CD4-positive, CD25-positive, alpha-beta regulatory T cell (primary cell): ENCODE measurements around the gene TRIM65. TPM values are rescaled to one million over a fixed set of nuclear protein-coding genes. Genes with fewer than 3 reads are reported as not detected.
A peak's percentile ranks its signal among the peaks of the same experiment; 100 is the strongest.

Experiments
- ATAC-seq, 2 donors: fragments of 150-1000 bp; cut with Tn5 transposase; one replicate each; pipeline ENCODE4 v1.10.0; 2021; ENCODE audit warnings: low read depth in 2 of 2, moderate number of reproducible peaks in 2 of 2, moderate library complexity in 1 of 2
- DNase-seq, 3 donors: peaks; one replicate each; pipeline versions ENCODE4 v3.0.0 to v3.0.0-alpha.2; 2012 to 2022; ENCODE audit warnings: mixed read lengths in 1 of 3
- H3K27ac ChIP-seq: one replicate; pipeline ENCODE4 v1.7.0; 2013; ENCODE audit warnings: mild to moderate bottlenecking, low read length; ENCODE audit not compliant: insufficient read depth, poor library complexity, severe bottlenecking
- H3K27me3 ChIP-seq: one replicate; pipeline ENCODE4 v1.7.0; 2013; ENCODE audit warnings: low read length; ENCODE audit not compliant: control insufficient read depth, insufficient read depth
- H3K36me3 ChIP-seq: one replicate; pipeline ENCODE4 v1.7.0; 2013; ENCODE audit warnings: mild to moderate bottlenecking, low read length, moderate library complexity; ENCODE audit not compliant: control insufficient read depth, insufficient read depth
- H3K4me1 ChIP-seq: 2 replicates; pipeline ENCODE4 v1.7.0; 2013; ENCODE audit warnings: mild to moderate bottlenecking, low read length; ENCODE audit not compliant: insufficient read depth, control insufficient read depth, poor library complexity, severe bottlenecking
- H3K4me3 ChIP-seq: one replicate; pipeline ENCODE4 v1.7.0; 2013; ENCODE audit warnings: low read depth, mild to moderate bottlenecking, low read length, moderate library complexity
- H3K9me3 ChIP-seq, 2 experiments: 1 replicate in 1 of 2; 2 replicates in 1 of 2; pipeline ENCODE4 v1.7.0; 2013; ENCODE audit warnings: low read length in 2 of 2, mild to moderate bottlenecking in 1 of 2, moderate library complexity in 1 of 2; ENCODE audit not compliant: control insufficient read depth in 2 of 2
- H3K27ac Mint-ChIP-seq, 3 donors: one replicate each; pipeline ENCODE4 v1.8.0; 2020 to 2022; ENCODE audit warnings: mild to moderate bottlenecking in 3 of 3, mixed read lengths in 3 of 3, moderate library complexity in 2 of 3
- H3K27me3 Mint-ChIP-seq: one replicate; pipeline ENCODE4 v1.8.0; 2022; ENCODE audit warnings: mild to moderate bottlenecking, mixed read lengths
- H3K36me3 Mint-ChIP-seq: one replicate; pipeline ENCODE4 v1.8.0; 2020; ENCODE audit warnings: mixed read lengths
- H3K4me1 Mint-ChIP-seq, 4 donors: one replicate each; pipeline ENCODE4 v1.8.0; 2020 to 2022; ENCODE audit warnings: mixed read lengths in 4 of 4, mild to moderate bottlenecking in 1 of 4
- H3K4me3 Mint-ChIP-seq, 4 donors: one replicate each; pipeline ENCODE4 v1.8.0; 2020 to 2022; ENCODE audit warnings: mild to moderate bottlenecking in 4 of 4, mixed read lengths in 4 of 4, moderate library complexity in 3 of 4
- H3K9me3 Mint-ChIP-seq, 7 donors: one replicate each; pipeline ENCODE4 v1.8.0; 2020 to 2022; ENCODE audit warnings: mixed read lengths in 7 of 7, mild to moderate bottlenecking in 3 of 7, moderate library complexity in 2 of 7
- polyA plus RNA-seq, 4 donors: library from polyadenylated mRNA; unstranded; fragments of 300-500 nt; fragmentation: Illumina TruSeq; gene quantifications; one replicate each; pipeline ENCODE4 v1.2.3, GENCODE V29; 2021
- total RNA-seq: library from RNA; stranded (reverse); gene quantifications from one replicate; pipeline ENCODE4 v1.2.3, GENCODE V29; 2022

TRIM65 gene
- total and polyA plus RNA-seq, 5 donors from 2014 or later, result 16.9 to 24.3 (median 19.9) TPM

DNA sequence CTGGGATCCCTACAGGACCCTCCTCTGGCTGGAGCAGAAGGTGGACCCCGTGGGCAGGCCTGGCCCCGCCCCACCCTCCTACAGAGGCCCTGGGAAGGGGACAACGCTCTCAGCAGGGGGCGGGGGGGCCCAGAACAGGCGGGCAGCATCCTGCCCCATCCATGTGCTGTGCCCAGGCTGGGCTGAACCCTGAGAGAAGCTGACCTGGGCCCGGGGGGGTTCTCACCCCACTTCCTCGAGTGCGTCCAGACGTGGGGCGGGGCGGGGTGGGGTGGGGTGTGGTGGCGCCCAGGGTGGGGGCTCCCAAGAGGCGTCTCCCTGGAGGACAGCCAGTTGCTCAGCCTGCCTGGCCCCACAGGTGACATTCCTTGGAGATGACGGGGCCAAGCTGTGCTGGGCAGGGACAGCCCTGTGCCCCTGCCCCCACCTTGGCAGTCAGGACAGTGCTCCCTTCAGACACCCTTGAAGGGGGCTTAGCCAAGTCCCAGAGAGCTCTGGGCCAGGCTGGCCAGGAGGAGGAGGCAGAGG lies 52.2 kb downstream of the TRIM65 start:
- Histone ChIP-seq H3K9me3 (no peaks in the 10 kb centered on the region), H3K4me1 (peaks cover 43% of the 10 kb centered on the region), H3K27me3 (no peaks in the 10 kb centered on the region), H3K27ac (peak overlapping the region; percentile 91), H3K4me3 (peak overlapping the region; percentile 41), H3K36me3 (peaks cover 54% of the 10 kb centered on the region)
- Mint-ChIP-seq H3K27me3 (no peaks in the 10 kb centered on the region), H3K4me1 (peaks cover 3 to 37% (median 10%) of the 10 kb centered on the region in 4 donors), H3K9me3 (no peaks in the 10 kb centered on the region), H3K27ac (peak overlapping the region in 2 of 3 donors; percentile 91 to 98), H3K4me3 (peak overlapping the region; percentile 91 to 96 (median 94)), H3K36me3 (peaks cover 11% of the 10 kb centered on the region)
- peak in 1 of 2 donors; percentile 2 for ATAC-seq
- peak in 1 of 3 donors; percentile 54 for DNase-seq

DNA sequence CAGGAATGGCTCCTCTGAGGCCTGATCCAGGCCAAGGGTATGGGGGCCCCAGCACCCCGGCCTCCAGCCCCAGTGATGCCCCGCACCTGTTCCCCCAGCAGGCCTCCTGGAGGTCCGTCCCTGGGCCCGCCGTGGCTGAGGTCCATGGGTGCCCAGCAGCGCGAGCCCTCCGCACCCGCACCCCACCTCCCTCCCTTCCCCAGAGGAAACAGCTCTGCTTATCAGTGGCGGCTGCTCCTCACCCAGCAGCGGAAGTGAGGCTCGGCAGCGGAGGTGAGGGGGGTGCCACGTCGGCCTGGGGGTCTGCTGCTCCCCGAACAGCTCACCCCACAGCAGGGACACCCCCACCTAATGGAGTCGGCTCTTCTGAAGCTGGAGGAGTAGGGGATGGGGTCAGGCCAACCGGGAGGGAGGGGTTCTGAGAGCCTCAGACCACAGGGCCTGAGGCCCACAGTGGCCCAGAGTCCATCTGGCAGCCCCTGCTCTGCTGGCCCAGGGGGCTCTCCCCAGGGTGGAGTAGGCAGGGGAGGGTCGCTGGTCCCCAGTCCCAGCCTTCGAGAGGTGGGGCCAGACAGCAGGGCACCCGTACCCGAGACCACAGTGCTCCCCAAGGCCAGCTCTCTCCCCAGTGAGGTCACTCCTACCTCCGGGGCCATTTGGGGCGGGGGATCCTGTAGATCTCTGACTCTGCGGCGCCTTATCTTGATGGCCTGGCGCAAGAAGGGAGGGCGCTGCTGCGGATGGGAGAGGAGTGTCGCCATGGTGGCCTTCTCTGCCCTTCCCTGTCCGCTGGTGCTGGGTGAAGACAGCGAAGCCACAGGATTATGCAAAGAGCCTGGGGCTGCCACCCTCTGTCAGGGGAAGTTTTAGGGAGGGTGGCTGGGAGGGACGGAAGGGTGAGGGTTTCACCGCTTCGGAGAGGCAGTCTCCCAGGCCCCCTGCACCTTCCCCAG lies 52.9 kb downstream of the TRIM65 start, which contains the start of gene UNC13D:
Gene UNC13D, minus strand, starts transcription at position 828 of the 953 bp plus-strand sequence. Its CDS starts 67 bp downstream, at position 761.
- H3K4me3 Mint-ChIP-seq, result peak within 1 kb of the TSS; percentile 91 to 96 (median 94)
- no peaks in the 10 kb centered on the region for H3K9me3 ChIP-seq
- DNase-seq (peak; percentile 52 to 78 (median 71)), ATAC-seq (peak; percentile 76 to 79)
- H3K27me3 Mint-ChIP-seq, result no peaks in the 10 kb centered on the region
- H3K4me1 Mint-ChIP-seq, result peaks cover 3 to 38% (median 8%) of the 10 kb centered on the region in 4 donors
- peaks cover 51% of the 10 kb centered on the region for H3K36me3 ChIP-seq
- peak within 1 kb of the TSS; percentile 91 to 98 (median 97) for H3K27ac Mint-ChIP-seq
- peak within 1 kb of the TSS; percentile 91 for H3K27ac ChIP-seq
- peaks cover 7% of the 10 kb centered on the region for H3K36me3 Mint-ChIP-seq
- peak within 1 kb of the TSS; percentile 69 for H3K4me3 ChIP-seq
- no peaks in the 10 kb centered on the region for H3K9me3 Mint-ChIP-seq
- H3K27me3 ChIP-seq, result no peaks in the 10 kb centered on the region
- H3K4me1 ChIP-seq, result peaks cover 42% of the 10 kb centered on the region

DNA sequence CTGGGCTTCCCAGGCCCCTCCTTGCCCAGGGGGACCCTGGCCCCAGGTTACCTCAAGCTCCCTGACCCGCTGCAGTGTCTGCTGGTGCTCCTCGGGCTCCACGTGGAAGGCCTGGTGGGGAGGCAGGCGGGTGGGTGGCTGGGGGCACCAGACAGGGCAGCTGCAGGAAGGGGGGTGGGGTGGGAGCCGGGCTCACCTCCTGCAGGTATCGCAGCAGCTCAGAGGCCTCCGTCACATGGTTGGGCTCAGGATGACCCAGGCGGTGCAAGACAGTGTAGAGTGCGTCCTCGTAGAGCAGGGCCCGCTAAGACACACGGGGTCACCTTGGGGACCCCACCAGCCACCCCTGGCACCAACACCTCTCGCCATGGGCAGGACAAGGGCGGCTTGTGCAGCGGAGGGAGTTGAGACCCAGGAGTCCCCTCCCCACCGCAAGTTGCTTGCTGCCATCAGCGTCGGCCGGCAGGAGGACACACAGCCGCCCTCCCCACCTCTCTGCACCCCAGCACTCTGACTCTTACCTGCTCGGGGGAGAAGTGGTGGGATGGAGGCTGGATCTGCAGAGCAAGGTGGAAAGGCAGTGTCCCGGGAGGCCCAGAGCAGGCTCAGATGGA lies 53.7 kb downstream of the TRIM65 start:
- ATAC-seq (peak; percentile 25 to 36), DNase-seq (peak in 2 of 3 donors; percentile 15 to 69)
- H3K9me3 Mint-ChIP-seq, result no peaks in the 10 kb centered on the region
- H3K36me3 ChIP-seq, result peaks cover 47% of the 10 kb centered on the region
- peaks cover 39% of the 10 kb centered on the region for H3K4me1 ChIP-seq
- H3K27ac Mint-ChIP-seq, result peak overlapping the region; percentile 87 to 97 (median 91)
- peak overlapping the region; percentile 91 to 96 (median 94) for H3K4me3 Mint-ChIP-seq
- H3K27me3 ChIP-seq, result no peaks in the 10 kb centered on the region
- no peaks in the 10 kb centered on the region for H3K27me3 Mint-ChIP-seq
- H3K27ac ChIP-seq, result peak overlapping the region; percentile 91
- no peaks in the 10 kb centered on the region for H3K9me3 ChIP-seq
- H3K36me3 Mint-ChIP-seq, result no peaks in the 10 kb centered on the region
- peaks cover 0 to 34% (median 2%) of the 10 kb centered on the region in 4 donors for H3K4me1 Mint-ChIP-seq
- H3K4me3 ChIP-seq, result peak overlapping the region; percentile 69

DNA sequence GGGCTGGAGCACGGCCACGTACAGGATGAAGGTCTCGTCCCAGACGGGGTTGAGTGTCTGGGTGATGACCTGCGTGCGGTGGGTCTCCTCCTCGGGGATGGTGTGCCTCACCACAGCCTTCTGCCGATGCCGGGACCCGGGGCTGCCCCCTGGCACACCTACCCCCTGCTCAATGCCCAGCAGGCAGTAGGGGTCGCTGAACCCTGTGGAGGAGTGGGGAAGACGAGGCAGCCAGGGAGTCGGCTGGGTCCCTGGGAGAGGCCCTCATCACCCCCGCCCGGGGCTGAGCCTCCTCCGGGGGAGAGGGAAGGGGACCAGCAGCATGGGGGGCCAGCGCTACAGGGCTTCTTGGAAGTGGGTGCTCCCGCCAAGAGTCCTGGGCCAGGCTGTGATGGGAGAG lies 54.3 kb downstream of the TRIM65 start:
- ATAC-seq (no peak), DNase-seq (no peak)
- Histone ChIP-seq H3K27ac (peak overlapping the region; percentile 91), H3K4me1 (peaks cover 39% of the 10 kb centered on the region), H3K9me3 (no peaks in the 10 kb centered on the region), H3K36me3 (peaks cover 46% of the 10 kb centered on the region), H3K27me3 (no peaks in the 10 kb centered on the region), H3K4me3 (peak overlapping the region; percentile 42)
- Mint-ChIP-seq H3K27ac (peak overlapping the region in 2 of 3 donors; percentile 42 to 56), H3K4me3 (peak overlapping the region; percentile 44 to 94 (median 88)), H3K36me3 (no peaks in the 10 kb centered on the region), H3K9me3 (no peaks in the 10 kb centered on the region), H3K27me3 (no peaks in the 10 kb centered on the region), H3K4me1 (peaks cover 0 to 34% (median 0%) of the 10 kb centered on the region in 4 donors)

DNA sequence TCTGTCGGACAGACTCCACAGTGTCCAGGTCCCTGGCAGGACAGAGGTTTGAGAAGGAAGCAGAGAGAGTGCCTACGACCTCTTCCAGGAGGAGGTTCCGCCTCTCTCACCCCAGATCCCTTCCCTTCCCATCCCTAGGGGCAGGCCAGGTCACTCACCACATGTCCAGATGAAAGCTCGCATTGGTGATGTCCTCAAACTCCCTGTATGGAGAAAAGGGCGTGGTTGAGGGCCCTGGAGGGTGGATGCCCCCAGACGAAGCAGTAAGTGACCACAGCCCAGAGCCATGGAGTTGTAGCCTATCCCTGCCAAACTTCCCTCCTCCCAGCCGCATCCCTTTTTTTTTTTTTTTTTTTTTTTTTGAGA lies 56.0 kb downstream of the TRIM65 start:
- no peaks in the 10 kb centered on the region for H3K27me3 Mint-ChIP-seq
- H3K27ac ChIP-seq, result no peak overlapping the region
- no peaks in the 10 kb centered on the region for H3K9me3 Mint-ChIP-seq
- peak overlapping the region in 2 of 4 donors; percentile 33 to 54 for H3K4me3 Mint-ChIP-seq
- H3K9me3 ChIP-seq, result no peaks in the 10 kb centered on the region
- H3K36me3 ChIP-seq, result peaks cover 45% of the 10 kb centered on the region
- peaks cover 0 to 32% (median 0%) of the 10 kb centered on the region in 4 donors for H3K4me1 Mint-ChIP-seq
- H3K27me3 ChIP-seq, result no peaks in the 10 kb centered on the region
- H3K4me3 ChIP-seq, result no peak overlapping the region
- H3K27ac Mint-ChIP-seq, result peak overlapping the region in 1 of 3 donors; percentile 36
- no peak for DNase-seq
- peaks cover 39% of the 10 kb centered on the region for H3K4me1 ChIP-seq
- H3K36me3 Mint-ChIP-seq, result no peaks in the 10 kb centered on the region
- no peak for ATAC-seq

DNA sequence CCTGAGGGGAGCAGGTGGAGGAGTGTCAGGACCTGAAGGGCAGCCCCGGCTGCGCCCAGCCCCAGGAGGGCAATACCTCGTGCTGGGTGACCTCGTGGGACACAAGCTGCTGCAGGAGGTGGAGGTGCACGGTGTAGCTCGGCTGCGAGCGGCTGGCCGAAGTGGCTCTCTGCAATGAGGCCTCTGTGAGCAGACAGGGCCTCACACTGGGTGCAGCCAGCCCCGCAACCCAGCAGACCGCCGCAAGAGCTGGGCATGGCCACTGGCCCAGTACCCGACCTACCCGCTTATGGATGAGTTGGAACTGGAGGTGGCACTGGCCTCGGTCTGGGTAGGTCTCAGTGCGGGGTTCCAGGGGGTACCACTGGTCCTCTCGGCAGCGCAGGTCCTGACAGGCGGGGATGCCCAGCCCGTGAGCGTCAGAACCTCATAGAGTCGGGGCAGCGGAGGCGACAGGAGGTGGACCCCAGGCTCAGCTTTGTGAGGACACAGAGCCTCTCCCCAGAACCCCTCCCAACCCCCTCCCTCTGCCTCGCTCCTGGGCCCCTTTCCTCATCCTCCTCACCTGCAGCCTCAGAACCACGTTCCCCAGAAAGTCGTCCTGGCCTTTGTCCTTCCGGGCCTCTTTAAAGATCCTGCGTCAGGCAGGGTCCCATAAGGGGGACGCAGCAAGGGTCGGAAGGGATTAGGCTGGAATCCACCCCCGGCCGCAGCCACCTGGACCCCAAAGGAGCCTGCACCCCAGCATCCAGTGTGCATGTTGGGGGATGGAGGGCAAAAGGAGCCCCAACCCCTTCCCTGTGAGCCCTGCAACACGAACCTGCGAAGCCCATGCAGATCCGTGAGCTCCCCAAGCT lies 56.6 kb downstream of the TRIM65 start:
- no peaks in the 10 kb centered on the region for H3K27me3 ChIP-seq
- no peak for DNase-seq
- Mint-ChIP-seq H3K4me3 (peak overlapping the region in 1 of 4 donors; percentile 47), H3K27ac (no peak overlapping the region), H3K36me3 (no peaks in the 10 kb centered on the region), H3K27me3 (no peaks in the 10 kb centered on the region), H3K4me1 (peaks cover 0 to 26% (median 0%) of the 10 kb centered on the region in 4 donors), H3K9me3 (no peaks in the 10 kb centered on the region)
- no peaks in the 10 kb centered on the region for H3K9me3 ChIP-seq
- H3K36me3 ChIP-seq, result peaks cover 46% of the 10 kb centered on the region
- no peak overlapping the region for H3K4me3 ChIP-seq
- H3K4me1 ChIP-seq, result peaks cover 36% of the 10 kb centered on the region
- ATAC-seq, result no peak
- no peak overlapping the region for H3K27ac ChIP-seq
